Measurements from ENCODE around the gene AGR3.

AGR3 gene

GRCh38 chr7:16838386-16838785 is 43.4 kb downstream of the AGR3 start:
- no peak for DNase-seq (ENCODE audit: low read depth, low spot score)

DNA sequence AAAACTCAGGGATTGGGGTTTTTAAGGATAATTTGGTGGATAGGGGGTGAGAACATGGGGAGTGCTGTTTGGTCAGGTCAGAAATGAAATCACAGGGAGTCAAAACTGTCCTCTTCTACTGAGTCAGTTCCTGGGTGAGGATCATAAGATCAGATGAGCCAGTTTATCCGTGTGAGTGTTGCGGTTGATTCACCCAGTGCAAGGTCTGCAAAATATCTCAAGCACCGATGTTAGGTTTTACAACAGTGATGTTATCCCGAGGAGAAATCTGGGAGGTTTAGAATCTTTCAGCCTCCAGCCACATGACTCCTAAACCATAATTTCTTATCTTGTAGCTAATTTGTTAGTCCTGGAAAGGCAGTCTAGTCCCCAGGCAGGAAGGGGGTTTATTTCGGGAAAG is 45.3 kb downstream of the AGR3 start:
- DNase-seq (ENCODE audit: low read depth, low spot score) = no peak

GRCh38 chr7:16833373-16833772 is 48.4 kb downstream of the AGR3 start:
- DNase-seq (ENCODE audit: low read depth, low spot score) = no peak

GRCh38 chr7:16826060-16826459 is 55.7 kb downstream of the AGR3 start:
- DNase-seq (ENCODE audit: low read depth, low spot score) = no peak

GRCh38 chr7:16822029-16822428 is 59.8 kb downstream of the AGR3 start:
- DNase-seq (ENCODE audit: low read depth, low spot score) = no peak

- DNase-seq (ENCODE audit: low read depth, low spot score) = no peak
These were observed 63.1 kb downstream of the AGR3 start for GRCh38 chr7:16818732-16819131.

DNA sequence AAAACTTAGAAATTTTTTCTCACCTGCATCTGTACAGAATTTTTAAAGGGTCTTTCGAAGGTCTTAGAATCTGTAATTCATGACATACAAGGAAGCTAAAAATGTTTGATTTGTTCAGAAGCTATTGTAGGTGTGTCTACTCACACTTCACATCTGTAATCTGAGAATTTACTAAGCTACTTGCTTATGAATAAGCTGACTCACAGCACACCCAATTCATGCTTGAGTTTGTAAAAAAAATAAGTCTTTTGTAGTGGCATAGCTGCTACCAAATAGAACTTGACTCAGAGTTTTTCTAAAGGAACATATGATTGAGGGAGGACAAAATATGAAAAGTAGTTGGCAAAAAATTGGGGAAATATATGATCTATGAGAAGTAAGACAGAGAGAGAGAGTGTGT is 64.2 kb downstream of the AGR3 start:
- no peak for DNase-seq (ENCODE audit: low read depth, low spot score)

- DNase-seq (ENCODE audit: low read depth, low spot score) = no peak
These were observed 65.0 kb downstream of the AGR3 start for GRCh38 chr7:16816824-16817223.

- no peak for DNase-seq (ENCODE audit: low read depth, low spot score)
These were observed 66.8 kb downstream of the AGR3 start for GRCh38 chr7:16815001-16815400.

- DNase-seq (ENCODE audit: low read depth, low spot score) = no peak
These were observed 68.6 kb downstream of the AGR3 start for GRCh38 chr7:16813232-16813616.

GRCh38 chr7:16812542-16813231 is 69.1 kb downstream of the AGR3 start:
- DNase-seq (ENCODE audit: low read depth, low spot score) = no peak

DNA sequence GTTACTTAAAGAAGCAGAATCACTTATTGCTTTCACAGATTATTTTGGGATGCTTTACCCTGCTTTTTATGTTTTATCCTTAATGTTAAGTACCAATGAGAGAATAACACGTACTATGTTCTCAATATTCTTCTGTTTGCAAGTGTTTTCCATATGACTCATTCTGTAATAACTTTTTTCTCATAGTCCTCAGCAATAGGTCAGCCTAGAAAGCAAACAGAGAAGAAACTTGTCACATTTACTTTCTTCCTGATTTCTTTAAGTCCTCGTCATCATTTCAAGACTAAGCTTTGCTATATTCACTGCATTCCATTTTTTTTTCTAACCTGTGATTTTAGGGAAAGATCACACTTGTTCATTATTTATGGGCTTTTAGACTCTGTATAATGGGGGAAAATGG is 70.2 kb downstream of the AGR3 start:
- DNase-seq (ENCODE audit: low read depth, low spot score) = no peak

DNA sequence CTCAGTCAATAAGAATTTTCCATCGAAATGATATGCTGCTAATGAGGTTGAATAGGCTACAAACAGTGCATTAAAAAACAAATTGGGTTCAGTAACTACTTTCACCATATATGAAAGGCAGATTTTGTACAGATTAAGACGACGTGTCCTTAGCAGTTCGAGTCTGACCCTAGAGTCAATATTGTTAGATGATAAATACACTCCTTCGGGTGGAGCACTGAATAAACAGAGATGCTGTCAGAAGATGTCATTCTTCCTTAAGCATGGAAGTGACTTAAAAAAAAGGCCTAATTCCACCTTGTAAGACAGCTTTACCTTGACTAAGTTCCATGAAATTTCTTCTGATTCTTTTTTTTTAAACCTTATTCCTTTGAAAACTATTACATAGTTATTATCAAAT is 71.2 kb downstream of the AGR3 start:
- DNase-seq (ENCODE audit: low read depth, low spot score) = no peak

- no peak for DNase-seq (ENCODE audit: low read depth, low spot score)
These were observed 71.7 kb downstream of the AGR3 start for GRCh38 chr7:16810112-16810511.

All from ELF-1 (cell line).